RWPE1 (cell line): ENCODE results near the gene SH3BP4.

Source experiments
- CTCF ChIA-PET: fragments of 350-600 bp; sonication (Branson Sonifier 250); formaldehyde crosslinking; extraction: SDS; loops from one replicate; lab custom pipeline; 2021; lab: Yijun Ruan, JAX
- POLR2A ChIA-PET: fragments of 400-600 bp; formaldehyde crosslinking; extraction: SDS; loops from one replicate; lab custom pipeline; 2020; ENCODE audit warnings: antibody characterized with exemption; ENCODE audit not compliant: low non-redundant PET; lab: Yijun Ruan, JAX
- DNase-seq: peaks from one replicate; pipeline ENCODE4 v3.0.0; 2012; ENCODE audit warnings: low spot score
- H3K27ac ChIP-seq: fragments of 450-650 bp; 2 replicates; pipeline ENCODE4 v1.5.1; 2017
- TF ChIP-seq, protein P1 (sequence below): fragments of 450-650 bp; conservative IDR thresholded peaks from 2 replicates; pipeline ENCODE4 v1.5.1; 2017; ENCODE audit warnings: low read depth, mild to moderate bottlenecking

The SH3BP4 gene

GRCh38 chr2:235088496-235088921 lies 136.7 kb downstream of the SH3BP4 start:
- CTCF ChIA-PET, result no interaction called here

DNA sequence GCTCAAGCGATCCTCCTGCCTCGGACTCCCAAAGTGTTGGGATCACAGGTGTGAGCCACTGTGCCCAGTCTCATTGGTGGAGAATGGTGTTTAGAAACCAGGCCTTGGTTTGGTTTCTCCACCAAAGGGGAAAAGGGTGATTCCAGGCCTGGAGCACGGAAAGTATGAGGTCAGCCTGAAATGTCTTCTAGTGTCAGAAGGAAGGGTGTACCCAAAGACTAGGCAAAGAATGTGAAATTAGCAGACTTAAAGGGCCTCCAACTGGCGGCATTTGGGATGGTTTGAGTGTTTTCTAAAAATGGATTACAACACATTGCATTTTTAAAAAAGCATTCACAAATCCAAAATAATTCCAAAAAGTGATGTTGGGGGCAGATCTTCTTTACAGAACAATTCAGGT lies 139.6 kb downstream of the SH3BP4 start:
- no peak for DNase-seq

More at GRCh38 chr2:235088496-235088921, 136.7 kb downstream of the SH3BP4 start:
- H3K27ac ChIP-seq, result no peak overlapping the region
- DNase-seq, result no peak
- TF ChIP-seq, protein P1, sequence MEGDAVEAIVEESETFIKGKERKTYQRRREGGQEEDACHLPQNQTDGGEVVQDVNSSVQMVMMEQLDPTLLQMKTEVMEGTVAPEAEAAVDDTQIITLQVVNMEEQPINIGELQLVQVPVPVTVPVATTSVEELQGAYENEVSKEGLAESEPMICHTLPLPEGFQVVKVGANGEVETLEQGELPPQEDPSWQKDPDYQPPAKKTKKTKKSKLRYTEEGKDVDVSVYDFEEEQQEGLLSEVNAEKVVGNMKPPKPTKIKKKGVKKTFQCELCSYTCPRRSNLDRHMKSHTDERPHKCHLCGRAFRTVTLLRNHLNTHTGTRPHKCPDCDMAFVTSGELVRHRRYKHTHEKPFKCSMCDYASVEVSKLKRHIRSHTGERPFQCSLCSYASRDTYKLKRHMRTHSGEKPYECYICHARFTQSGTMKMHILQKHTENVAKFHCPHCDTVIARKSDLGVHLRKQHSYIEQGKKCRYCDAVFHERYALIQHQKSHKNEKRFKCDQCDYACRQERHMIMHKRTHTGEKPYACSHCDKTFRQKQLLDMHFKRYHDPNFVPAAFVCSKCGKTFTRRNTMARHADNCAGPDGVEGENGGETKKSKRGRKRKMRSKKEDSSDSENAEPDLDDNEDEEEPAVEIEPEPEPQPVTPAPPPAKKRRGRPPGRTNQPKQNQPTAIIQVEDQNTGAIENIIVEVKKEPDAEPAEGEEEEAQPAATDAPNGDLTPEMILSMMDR, result no peak
- POLR2A ChIA-PET, result no interaction called here

DNA sequence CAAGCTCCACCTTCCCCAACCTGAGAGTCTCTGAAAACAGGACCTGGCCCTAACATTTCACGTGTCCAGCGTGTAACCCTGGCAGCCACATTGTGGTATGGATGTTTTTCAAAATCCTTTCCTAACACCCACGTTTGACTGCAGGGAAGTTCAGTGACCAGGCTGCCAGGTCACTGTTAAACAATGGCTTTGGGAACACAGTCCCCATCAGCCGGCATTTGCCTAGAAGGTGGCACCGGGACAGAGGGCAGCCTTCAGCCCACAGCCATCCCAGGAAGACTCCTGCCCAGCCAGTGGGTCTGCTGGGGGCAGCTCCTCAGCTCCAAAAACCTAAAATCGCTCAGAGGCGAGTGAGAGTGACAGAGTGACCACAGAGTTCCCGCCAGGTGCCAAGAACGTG lies 140.2 kb downstream of the SH3BP4 start:
- no peak for DNase-seq
- TF ChIP-seq, protein P1, result no peak
- ChIA-PET POLR2A (no interaction called here), CTCF (interaction anchor here (0.6 kb wide), 1 partner anchor 147 kb away, joined by 3 read pairs; no protein-coding TSS in a partner anchor)
- no peak overlapping the region for H3K27ac ChIP-seq

More for the DNA sequence above, 139.6 kb downstream of the SH3BP4 start:
- ChIA-PET POLR2A (no interaction called here), CTCF (interaction anchor here (0.6 kb wide), 1 partner anchor 147 kb away, joined by 3 read pairs; no protein-coding TSS in a partner anchor)
- TF ChIP-seq, protein P1, result no peak
- no peak overlapping the region for H3K27ac ChIP-seq

- CTCF ChIA-PET, result interaction anchor here (0.6 kb wide), 1 partner anchor 1836 kb away, joined by 3 read pairs; no protein-coding TSS in a partner anchor
- no peak overlapping the region for H3K27ac ChIP-seq
- no peak for DNase-seq
- TF ChIP-seq, protein P1, result no peak
- POLR2A ChIA-PET, result no interaction called here
These were observed 140.8 kb downstream of the SH3BP4 start for GRCh38 chr2:235092433-235093223.

DNA sequence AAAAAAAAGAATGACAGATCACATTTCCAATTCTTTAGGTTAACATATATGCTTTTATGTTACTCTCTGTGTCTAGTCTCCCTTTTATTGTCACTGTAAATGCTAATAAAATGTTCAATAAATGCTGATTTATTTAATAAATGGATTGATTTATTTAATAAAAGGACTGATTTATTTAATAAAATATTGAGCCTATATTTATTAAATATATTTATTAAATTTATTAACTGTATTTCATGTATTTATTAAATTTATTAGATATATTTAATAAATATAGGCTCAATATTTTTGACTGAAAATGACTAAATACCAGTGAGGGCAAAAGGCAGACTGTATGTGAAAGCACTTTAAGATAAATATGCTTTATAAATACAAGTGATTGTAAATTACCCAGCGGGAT lies 142.6 kb downstream of the SH3BP4 start:
- CTCF ChIA-PET, result no interaction called here
- no peak for DNase-seq
- no peak overlapping the region for H3K27ac ChIP-seq
- TF ChIP-seq, protein P1, result no peak
- POLR2A ChIA-PET, result no interaction called here

DNA sequence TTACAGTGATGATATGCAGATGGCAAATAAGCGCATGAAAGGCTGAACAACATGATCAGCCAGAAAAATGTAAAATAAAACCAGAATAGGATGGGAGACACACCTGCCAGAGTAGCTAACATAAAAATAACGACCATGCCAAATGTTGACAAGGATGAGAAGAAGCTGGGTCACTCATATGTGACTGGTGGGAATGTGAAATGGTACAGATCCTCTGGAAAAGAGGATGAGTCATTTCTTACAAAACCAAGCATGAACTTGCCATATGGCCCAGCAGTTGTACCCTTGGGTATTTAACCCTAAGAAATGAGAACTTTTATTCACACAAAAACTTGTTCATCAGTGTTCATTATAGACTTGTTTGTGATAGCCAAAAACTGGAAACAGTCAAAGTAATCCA lies 143.8 kb downstream of the SH3BP4 start:
- ChIA-PET CTCF (interaction anchor here (0.5 kb wide), 2 partner anchors 22 to 76 kb away, joined by 3 to 8 read pairs; no protein-coding TSS in a partner anchor), POLR2A (no interaction called here)
- no peak overlapping the region for H3K27ac ChIP-seq
- TF ChIP-seq, protein P1, result no peak
- DNase-seq, result no peak
